Esophagus muscularis mucosa (tissue), 3 donors: ENCODE data around the gene TMEM40.

Source experiments
- POLR2A ChIP-seq: fragments of 450-650 bp; IDR thresholded peaks from one replicate; pipeline ENCODE4 v1.6.1; 2017; ENCODE audit warnings: antibody characterized with exemption, moderate library complexity, mild to moderate bottlenecking, low read depth
- POLR2AphosphoS5 ChIP-seq, 2 donors: sonication (generic); formaldehyde crosslinking; IDR thresholded peaks; one replicate each; pipeline ENCODE4 v1.6.1; 2017; ENCODE audit warnings: antibody characterized with exemption in 2 of 2
- TF ChIP-seq, protein P1 (sequence below), 3 experiments: fragments of 200-600 bp in 2 of 3; fragments of 450-650 bp in 1 of 3; sonication (generic) in 2 of 3; IDR thresholded peaks; one replicate each; pipeline ENCODE4 v1.5.1; 2017 to 2019; ENCODE audit warnings: antibody characterized with exemption in 3 of 3, mild to moderate bottlenecking in 2 of 3, moderate library complexity in 1 of 3

GRCh38 chr3:12692444-12692843 is 66.6 kb downstream of the TMEM40 start:
- TF ChIP-seq, protein P1, sequence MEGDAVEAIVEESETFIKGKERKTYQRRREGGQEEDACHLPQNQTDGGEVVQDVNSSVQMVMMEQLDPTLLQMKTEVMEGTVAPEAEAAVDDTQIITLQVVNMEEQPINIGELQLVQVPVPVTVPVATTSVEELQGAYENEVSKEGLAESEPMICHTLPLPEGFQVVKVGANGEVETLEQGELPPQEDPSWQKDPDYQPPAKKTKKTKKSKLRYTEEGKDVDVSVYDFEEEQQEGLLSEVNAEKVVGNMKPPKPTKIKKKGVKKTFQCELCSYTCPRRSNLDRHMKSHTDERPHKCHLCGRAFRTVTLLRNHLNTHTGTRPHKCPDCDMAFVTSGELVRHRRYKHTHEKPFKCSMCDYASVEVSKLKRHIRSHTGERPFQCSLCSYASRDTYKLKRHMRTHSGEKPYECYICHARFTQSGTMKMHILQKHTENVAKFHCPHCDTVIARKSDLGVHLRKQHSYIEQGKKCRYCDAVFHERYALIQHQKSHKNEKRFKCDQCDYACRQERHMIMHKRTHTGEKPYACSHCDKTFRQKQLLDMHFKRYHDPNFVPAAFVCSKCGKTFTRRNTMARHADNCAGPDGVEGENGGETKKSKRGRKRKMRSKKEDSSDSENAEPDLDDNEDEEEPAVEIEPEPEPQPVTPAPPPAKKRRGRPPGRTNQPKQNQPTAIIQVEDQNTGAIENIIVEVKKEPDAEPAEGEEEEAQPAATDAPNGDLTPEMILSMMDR (IDR thresholded peaks at IDR 0.05): no peak
- no peak for TF ChIP-seq POLR2AphosphoS5 (IDR thresholded peaks at IDR 0.05)
- no peak for TF ChIP-seq POLR2A
